HL-60 (cell line): ENCODE results near the gene NGLY1.

ENCODE experiments used
- CTCF ChIP-seq: IDR thresholded peaks from one replicate; pipeline ENCODE4 v1.5.1; 2011; ENCODE audit warnings: low read length, control low read depth, inconsistent platforms; ENCODE audit not compliant: insufficient read depth
- GABPA ChIP-seq: IDR thresholded peaks from 2 replicates; pipeline ENCODE4 v1.6.1; 2012; ENCODE audit warnings: low read depth
- POLR2AphosphoS5 ChIP-seq: IDR thresholded peaks from 2 replicates; pipeline ENCODE4 v1.6.1; 2012; ENCODE audit warnings: low read depth
- REST ChIP-seq: IDR thresholded peaks from 2 replicates; pipeline ENCODE4 v1.6.1; 2012; ENCODE audit warnings: low read depth; ENCODE audit not compliant: insufficient replicate concordance
- SPI1 ChIP-seq: IDR thresholded peaks from 2 replicates; pipeline ENCODE4 v1.6.1; 2012; ENCODE audit warnings: low read depth, mild to moderate bottlenecking, borderline replicate concordance

- TF ChIP-seq CTCF, result no peak
- TF ChIP-seq SPI1, result no peak
- no peak for TF ChIP-seq REST
- TF ChIP-seq POLR2AphosphoS5, result no peak
- no peak for TF ChIP-seq GABPA
Observed at GRCh38 chr3:25711090-25711489, 72.2 kb downstream of the NGLY1 start.
